Stimulated activated CD8-positive, alpha-beta memory T cell treated with anti-CD3 and anti-CD28 coated beads, Interleukin-4, amount 100 ng/mL, for 48 hours (primary cell): Measurements from ENCODE around the gene GBX2.

Source experiments
- DNase-seq: peaks from one replicate; pipeline ENCODE4 v3.0.0-alpha.2; 2020

GBX2 gene

GRCh38 chr2:236166796-236167296 lies 1.3 kb downstream of the GBX2 start:
- DNase-seq, result no peak

GRCh38 chr2:236165842-236166795 lies 2.1 kb downstream of the GBX2 start:
- no peak for DNase-seq

GRCh38 chr2:236164925-236165841 lies 3.0 kb downstream of the GBX2 start:
- no peak for DNase-seq

GRCh38 chr2:236164201-236164924 lies 3.8 kb downstream of the GBX2 start:
- DNase-seq, result no peak

- no peak for DNase-seq
Observed at GRCh38 chr2:236163471-236164200, 4.5 kb downstream of the GBX2 start.

GRCh38 chr2:236162882-236163470 lies 5.2 kb downstream of the GBX2 start:
- no peak for DNase-seq

- no peak for DNase-seq
Observed at GRCh38 chr2:236162031-236162845, 5.9 kb downstream of the GBX2 start.

GRCh38 chr2:236161531-236161930 lies 6.7 kb downstream of the GBX2 start:
- no peak for DNase-seq

- DNase-seq, result no peak
Observed at GRCh38 chr2:236161082-236161462, 7.1 kb downstream of the GBX2 start.

- DNase-seq, result no peak
Observed at GRCh38 chr2:236160366-236161081, 7.7 kb downstream of the GBX2 start.

- no peak for DNase-seq
Observed at GRCh38 chr2:236159778-236160170, 8.4 kb downstream of the GBX2 start.

GRCh38 chr2:236158969-236159777 lies 9.0 kb downstream of the GBX2 start:
- DNase-seq, result no peak

GRCh38 chr2:236157815-236158498 lies 10.2 kb downstream of the GBX2 start:
- no peak for DNase-seq

- no peak for DNase-seq
Observed at GRCh38 chr2:236157366-236157765, 10.8 kb downstream of the GBX2 start.

GRCh38 chr2:236156860-236157194 lies 11.4 kb downstream of the GBX2 start:
- no peak for DNase-seq

- DNase-seq, result no peak
Observed at GRCh38 chr2:236156095-236156859, 11.9 kb downstream of the GBX2 start.

- no peak for DNase-seq
Observed at GRCh38 chr2:236155406-236155805, 12.8 kb downstream of the GBX2 start.

- no peak for DNase-seq
Observed at GRCh38 chr2:236146436-236146835, 21.8 kb downstream of the GBX2 start.
